ENCODE measurements around the gene RXRB. TPM values are rescaled to one million over a fixed set of nuclear protein-coding genes. Genes with fewer than 3 reads are reported as not detected.
A peak's percentile ranks its signal among the peaks of the same experiment; 100 is the strongest.

RXRB gene
- total RNA-seq, 1 experiment from 2014 or later: 49.9 TPM

DNA sequence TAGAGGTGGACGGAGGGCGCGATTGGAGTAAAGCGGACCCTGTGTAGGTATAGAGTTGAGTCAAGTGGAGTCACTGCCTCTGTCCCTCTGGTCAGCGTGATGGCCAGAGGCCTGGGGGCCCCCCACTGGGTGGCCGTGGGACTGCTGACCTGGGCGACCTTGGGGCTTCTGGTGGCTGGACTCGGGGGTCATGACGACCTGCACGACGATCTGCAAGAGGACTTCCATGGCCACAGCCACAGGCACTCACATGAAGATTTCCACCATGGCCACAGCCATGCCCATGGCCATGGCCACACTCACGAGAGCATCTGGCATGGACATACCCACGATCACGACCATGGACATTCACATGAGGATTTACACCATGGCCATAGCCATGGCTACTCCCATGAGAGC lies 681 bp upstream of the RXRB start:
- no peaks in the 10 kb centered on the region for H4K20me1 ChIP-seq (ENCODE audit: insufficient read depth)
- peak overlapping the region; percentile 96 for H3K4me2 ChIP-seq (ENCODE audit: low read length)
- no peak overlapping the region for H2AFZ ChIP-seq (ENCODE audit: low read depth, low read length, poor library complexity, severe bottlenecking)
- H3K9ac ChIP-seq (ENCODE audit: low read length): peak overlapping the region; percentile 80
- ChIA-PET RAD21 (ENCODE audit: low non-redundant PET in 1 of 2, low total read pairs in 2 of 2, uncharacterized antibody in 2 of 2, unreplicated experiment in 2 of 2) (no interaction called here), POLR2A (no interaction called here), CTCF (no interaction called here)
- no peaks in the 10 kb centered on the region for H3K9me3 ChIP-seq (ENCODE audit: control insufficient read depth in 1 of 2, insufficient read depth in 1 of 2, low read depth in 1 of 2, low read length in 2 of 2)
- intact Hi-C loops (cut with micrococcal nuclease): loop anchor here (10.0 kb wide), 1 partner anchor 214 kb away; the partner anchor contains the start of genes CUTA and PHF1
- H3K27ac ChIP-seq (ENCODE audit: low read depth, low read length): peak overlapping the region; percentile 94
- H3K9me2 ChIP-seq (ENCODE audit: insufficient read depth): no peaks in the 10 kb centered on the region
- DNase-seq (ENCODE audit: low read depth, low spot score): no peak
- ATAC-seq: no peak
- peaks cover 70% of the 10 kb centered on the region for H3K79me2 ChIP-seq (ENCODE audit: insufficient read depth, low read length)
- H3K4me1 ChIP-seq (ENCODE audit: control insufficient read depth in 1 of 2, insufficient read depth in 2 of 2, low read length in 2 of 2): peaks cover 42 to 66% of the 10 kb centered on the region in 2 experiments
- TF ChIP-seq, protein P1, sequence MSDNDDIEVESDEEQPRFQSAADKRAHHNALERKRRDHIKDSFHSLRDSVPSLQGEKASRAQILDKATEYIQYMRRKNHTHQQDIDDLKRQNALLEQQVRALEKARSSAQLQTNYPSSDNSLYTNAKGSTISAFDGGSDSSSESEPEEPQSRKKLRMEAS (IDR thresholded peaks at IDR 0.05): no peak
- TF ChIP-seq, protein P2, sequence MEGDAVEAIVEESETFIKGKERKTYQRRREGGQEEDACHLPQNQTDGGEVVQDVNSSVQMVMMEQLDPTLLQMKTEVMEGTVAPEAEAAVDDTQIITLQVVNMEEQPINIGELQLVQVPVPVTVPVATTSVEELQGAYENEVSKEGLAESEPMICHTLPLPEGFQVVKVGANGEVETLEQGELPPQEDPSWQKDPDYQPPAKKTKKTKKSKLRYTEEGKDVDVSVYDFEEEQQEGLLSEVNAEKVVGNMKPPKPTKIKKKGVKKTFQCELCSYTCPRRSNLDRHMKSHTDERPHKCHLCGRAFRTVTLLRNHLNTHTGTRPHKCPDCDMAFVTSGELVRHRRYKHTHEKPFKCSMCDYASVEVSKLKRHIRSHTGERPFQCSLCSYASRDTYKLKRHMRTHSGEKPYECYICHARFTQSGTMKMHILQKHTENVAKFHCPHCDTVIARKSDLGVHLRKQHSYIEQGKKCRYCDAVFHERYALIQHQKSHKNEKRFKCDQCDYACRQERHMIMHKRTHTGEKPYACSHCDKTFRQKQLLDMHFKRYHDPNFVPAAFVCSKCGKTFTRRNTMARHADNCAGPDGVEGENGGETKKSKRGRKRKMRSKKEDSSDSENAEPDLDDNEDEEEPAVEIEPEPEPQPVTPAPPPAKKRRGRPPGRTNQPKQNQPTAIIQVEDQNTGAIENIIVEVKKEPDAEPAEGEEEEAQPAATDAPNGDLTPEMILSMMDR (IDR thresholded peaks at IDR 0.05 in 2 of 3, conservative IDR thresholded peaks at IDR 0.05 in 1 of 3; ENCODE audit: borderline replicate concordance in 1 of 3, insufficient read depth in 1 of 3, low read depth in 2 of 3, low read length in 2 of 3): no peak
- no peak for TF ChIP-seq ELF1 (IDR thresholded peaks at IDR 0.05; ENCODE audit: borderline replicate concordance, low read depth)
- TF ChIP-seq TCF7L2 (IDR thresholded peaks at IDR 0.05; ENCODE audit: borderline replicate concordance, extremely low read depth, insufficient read depth, insufficient read length): no peak
- TF ChIP-seq ZNF274 (IDR thresholded peaks at IDR 0.05; ENCODE audit: low read depth, low read length): no peak
- no peak for TF ChIP-seq CBX3 (IDR thresholded peaks at IDR 0.05; ENCODE audit: low read depth)
- TF ChIP-seq ZFX (IDR thresholded peaks at IDR 0.05): no peak
- TF ChIP-seq, protein P3, sequence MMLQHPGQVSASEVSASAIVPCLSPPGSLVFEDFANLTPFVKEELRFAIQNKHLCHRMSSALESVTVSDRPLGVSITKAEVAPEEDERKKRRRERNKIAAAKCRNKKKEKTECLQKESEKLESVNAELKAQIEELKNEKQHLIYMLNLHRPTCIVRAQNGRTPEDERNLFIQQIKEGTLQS (IDR thresholded peaks at IDR 0.05): no peak
- TF ChIP-seq, protein P4, sequence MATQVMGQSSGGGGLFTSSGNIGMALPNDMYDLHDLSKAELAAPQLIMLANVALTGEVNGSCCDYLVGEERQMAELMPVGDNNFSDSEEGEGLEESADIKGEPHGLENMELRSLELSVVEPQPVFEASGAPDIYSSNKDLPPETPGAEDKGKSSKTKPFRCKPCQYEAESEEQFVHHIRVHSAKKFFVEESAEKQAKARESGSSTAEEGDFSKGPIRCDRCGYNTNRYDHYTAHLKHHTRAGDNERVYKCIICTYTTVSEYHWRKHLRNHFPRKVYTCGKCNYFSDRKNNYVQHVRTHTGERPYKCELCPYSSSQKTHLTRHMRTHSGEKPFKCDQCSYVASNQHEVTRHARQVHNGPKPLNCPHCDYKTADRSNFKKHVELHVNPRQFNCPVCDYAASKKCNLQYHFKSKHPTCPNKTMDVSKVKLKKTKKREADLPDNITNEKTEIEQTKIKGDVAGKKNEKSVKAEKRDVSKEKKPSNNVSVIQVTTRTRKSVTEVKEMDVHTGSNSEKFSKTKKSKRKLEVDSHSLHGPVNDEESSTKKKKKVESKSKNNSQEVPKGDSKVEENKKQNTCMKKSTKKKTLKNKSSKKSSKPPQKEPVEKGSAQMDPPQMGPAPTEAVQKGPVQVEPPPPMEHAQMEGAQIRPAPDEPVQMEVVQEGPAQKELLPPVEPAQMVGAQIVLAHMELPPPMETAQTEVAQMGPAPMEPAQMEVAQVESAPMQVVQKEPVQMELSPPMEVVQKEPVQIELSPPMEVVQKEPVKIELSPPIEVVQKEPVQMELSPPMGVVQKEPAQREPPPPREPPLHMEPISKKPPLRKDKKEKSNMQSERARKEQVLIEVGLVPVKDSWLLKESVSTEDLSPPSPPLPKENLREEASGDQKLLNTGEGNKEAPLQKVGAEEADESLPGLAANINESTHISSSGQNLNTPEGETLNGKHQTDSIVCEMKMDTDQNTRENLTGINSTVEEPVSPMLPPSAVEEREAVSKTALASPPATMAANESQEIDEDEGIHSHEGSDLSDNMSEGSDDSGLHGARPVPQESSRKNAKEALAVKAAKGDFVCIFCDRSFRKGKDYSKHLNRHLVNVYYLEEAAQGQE (IDR thresholded peaks at IDR 0.05; ENCODE audit: low read depth): no peak
- no peak for TF ChIP-seq SRF (IDR thresholded peaks at IDR 0.05; ENCODE audit: low read depth)
- TF ChIP-seq EZH2 (IDR thresholded peaks at IDR 0.05): no peak
- TF ChIP-seq RAD21 (IDR thresholded peaks at IDR 0.05; ENCODE audit: low read depth): no peak
- TF ChIP-seq CEBPB (IDR thresholded peaks at IDR 0.05; ENCODE audit: low read depth): no peak
- no peak for TF ChIP-seq EZH2phosphoT487 (IDR thresholded peaks at IDR 0.05; ENCODE audit: borderline replicate concordance)
- no peaks in the 10 kb centered on the region for H3K27me3 ChIP-seq (ENCODE audit: insufficient read depth, low read length)
- BruUV-seq (replicated peaks): TSS peak; percentile 76
- peaks cover 22 to 36% of the 10 kb centered on the region in 2 experiments; a peak in 3 of 4 replicates for H3K36me3 ChIP-seq (ENCODE audit: control insufficient read depth in 1 of 2, insufficient read depth in 2 of 2, low read length in 2 of 2)
- peak overlapping the region; percentile 63 to 69 for H3K4me3 ChIP-seq (replicated peaks in 1 of 2; ENCODE audit: low read depth in 1 of 2, low read length in 2 of 2)

Measured in HCT116 (cell line).